Sigmoid colon (tissue), 4 donors: ENCODE results near the gene SPRED2.

Source experiments
- POLR2A ChIP-seq, 2 donors: fragments of 450-650 bp; IDR thresholded peaks; one replicate each; pipeline ENCODE4 v1.6.1; 2016; ENCODE audit warnings: antibody characterized with exemption in 2 of 2, mild to moderate bottlenecking in 2 of 2, moderate library complexity in 2 of 2
- POLR2AphosphoS5 ChIP-seq, 4 donors: sonication (generic); formaldehyde crosslinking; IDR thresholded peaks; one replicate each; pipeline ENCODE4 v1.6.1; 2017; ENCODE audit warnings: antibody characterized with exemption in 4 of 4
- TF ChIP-seq, protein P1 (sequence below), 4 experiments: fragments of 450-650 bp in 3 of 4; fragments of 200-600 bp in 1 of 4; IDR thresholded peaks; one replicate each; pipeline ENCODE4 v1.5.1; 2016 to 2019; ENCODE audit warnings: antibody characterized with exemption in 4 of 4, mild to moderate bottlenecking in 3 of 4, moderate library complexity in 2 of 4

DNA sequence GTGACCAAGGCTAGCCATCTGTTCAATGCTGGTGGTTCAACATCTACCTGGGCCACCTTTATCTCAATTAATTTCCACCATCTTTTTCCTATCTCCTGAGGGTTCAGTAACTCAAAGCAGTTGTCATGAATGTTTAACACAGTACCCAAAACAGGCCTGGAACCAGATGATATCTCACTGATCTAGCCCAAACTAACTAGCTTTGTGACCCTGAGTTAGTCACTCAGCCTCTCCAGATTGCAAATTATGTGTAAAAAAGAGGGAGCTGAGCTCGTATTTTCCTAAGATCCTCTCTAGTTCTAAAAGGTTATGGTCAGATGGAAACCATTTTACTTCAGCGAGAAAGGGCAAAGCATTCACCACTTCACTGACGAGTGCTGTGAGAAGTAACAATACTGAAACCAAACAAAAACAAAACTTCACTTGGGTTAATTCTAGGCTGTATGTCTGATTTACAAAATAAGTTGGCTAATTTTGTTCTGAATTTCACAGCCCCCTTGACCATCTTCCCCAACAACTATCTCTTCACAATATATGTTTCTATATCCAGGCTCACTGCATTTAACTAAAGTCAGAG is 14.8 kb downstream of the SPRED2 start:
- TF ChIP-seq POLR2AphosphoS5 (IDR thresholded peaks at IDR 0.05) (no peak), POLR2A (IDR thresholded peaks at IDR 0.05) (no peak)
- TF ChIP-seq, protein P1, sequence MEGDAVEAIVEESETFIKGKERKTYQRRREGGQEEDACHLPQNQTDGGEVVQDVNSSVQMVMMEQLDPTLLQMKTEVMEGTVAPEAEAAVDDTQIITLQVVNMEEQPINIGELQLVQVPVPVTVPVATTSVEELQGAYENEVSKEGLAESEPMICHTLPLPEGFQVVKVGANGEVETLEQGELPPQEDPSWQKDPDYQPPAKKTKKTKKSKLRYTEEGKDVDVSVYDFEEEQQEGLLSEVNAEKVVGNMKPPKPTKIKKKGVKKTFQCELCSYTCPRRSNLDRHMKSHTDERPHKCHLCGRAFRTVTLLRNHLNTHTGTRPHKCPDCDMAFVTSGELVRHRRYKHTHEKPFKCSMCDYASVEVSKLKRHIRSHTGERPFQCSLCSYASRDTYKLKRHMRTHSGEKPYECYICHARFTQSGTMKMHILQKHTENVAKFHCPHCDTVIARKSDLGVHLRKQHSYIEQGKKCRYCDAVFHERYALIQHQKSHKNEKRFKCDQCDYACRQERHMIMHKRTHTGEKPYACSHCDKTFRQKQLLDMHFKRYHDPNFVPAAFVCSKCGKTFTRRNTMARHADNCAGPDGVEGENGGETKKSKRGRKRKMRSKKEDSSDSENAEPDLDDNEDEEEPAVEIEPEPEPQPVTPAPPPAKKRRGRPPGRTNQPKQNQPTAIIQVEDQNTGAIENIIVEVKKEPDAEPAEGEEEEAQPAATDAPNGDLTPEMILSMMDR (IDR thresholded peaks at IDR 0.05), result no peak
